Activated naive CD4-positive, alpha-beta T cell treated with anti-CD3 and anti-CD28 coated beads for 36 hours (primary cell): ENCODE measurements around the gene ASB4. TPM values are rescaled to one million over a fixed set of nuclear protein-coding genes. Genes with fewer than 3 reads are reported as not detected.
"Not testable (repeated sequence)": the region's sequence is repeated elsewhere in the genome, so short reads cannot be mapped to it uniquely, and the experiment has no call there.

Experiments used
- CTCF ChIA-PET: fragments of 350-600 bp; sonication (Branson Sonifier 250); formaldehyde crosslinking; loops from one replicate; lab custom pipeline; 2021; ENCODE audit warnings: antibody characterized with exemption; lab: Charles Lee
- DNase-seq: peaks from one replicate; pipeline ENCODE4 v3.0.0-alpha.2; 2020
- H3K27ac Mint-ChIP-seq: one replicate; pipeline ENCODE4 v1.8.0; 2021; ENCODE audit warnings: mild to moderate bottlenecking, mixed read lengths
- H3K27me3 Mint-ChIP-seq: one replicate; pipeline ENCODE4 v1.8.0; 2021; ENCODE audit warnings: low read depth, mixed read lengths
- H3K36me3 Mint-ChIP-seq: one replicate; pipeline ENCODE4 v1.8.0; 2021; ENCODE audit warnings: low read depth, mixed read lengths
- H3K4me1 Mint-ChIP-seq: one replicate; pipeline ENCODE4 v1.8.0; 2021; ENCODE audit warnings: low read depth, mixed read lengths
- H3K4me3 Mint-ChIP-seq: one replicate; pipeline ENCODE4 v1.8.0; 2021; ENCODE audit warnings: mild to moderate bottlenecking, moderate library complexity, mixed read lengths
- H3K9me3 Mint-ChIP-seq: one replicate; pipeline ENCODE4 v1.8.0; 2021; ENCODE audit warnings: mixed read lengths
- intact Hi-C: fragments of 100-400 bp; cut with micrococcal nuclease; formaldehyde crosslinking; loops from one replicate; pipeline ENCODE4 v1.15.1; 2023
- total RNA-seq, 2 experiments: library from RNA; stranded (reverse); gene quantifications; one replicate each; pipeline ENCODE4 v1.2.3, GENCODE V29; 2021

Gene ASB4
- total RNA-seq, 2 experiments from 2014 or later, result not detected

DNA sequence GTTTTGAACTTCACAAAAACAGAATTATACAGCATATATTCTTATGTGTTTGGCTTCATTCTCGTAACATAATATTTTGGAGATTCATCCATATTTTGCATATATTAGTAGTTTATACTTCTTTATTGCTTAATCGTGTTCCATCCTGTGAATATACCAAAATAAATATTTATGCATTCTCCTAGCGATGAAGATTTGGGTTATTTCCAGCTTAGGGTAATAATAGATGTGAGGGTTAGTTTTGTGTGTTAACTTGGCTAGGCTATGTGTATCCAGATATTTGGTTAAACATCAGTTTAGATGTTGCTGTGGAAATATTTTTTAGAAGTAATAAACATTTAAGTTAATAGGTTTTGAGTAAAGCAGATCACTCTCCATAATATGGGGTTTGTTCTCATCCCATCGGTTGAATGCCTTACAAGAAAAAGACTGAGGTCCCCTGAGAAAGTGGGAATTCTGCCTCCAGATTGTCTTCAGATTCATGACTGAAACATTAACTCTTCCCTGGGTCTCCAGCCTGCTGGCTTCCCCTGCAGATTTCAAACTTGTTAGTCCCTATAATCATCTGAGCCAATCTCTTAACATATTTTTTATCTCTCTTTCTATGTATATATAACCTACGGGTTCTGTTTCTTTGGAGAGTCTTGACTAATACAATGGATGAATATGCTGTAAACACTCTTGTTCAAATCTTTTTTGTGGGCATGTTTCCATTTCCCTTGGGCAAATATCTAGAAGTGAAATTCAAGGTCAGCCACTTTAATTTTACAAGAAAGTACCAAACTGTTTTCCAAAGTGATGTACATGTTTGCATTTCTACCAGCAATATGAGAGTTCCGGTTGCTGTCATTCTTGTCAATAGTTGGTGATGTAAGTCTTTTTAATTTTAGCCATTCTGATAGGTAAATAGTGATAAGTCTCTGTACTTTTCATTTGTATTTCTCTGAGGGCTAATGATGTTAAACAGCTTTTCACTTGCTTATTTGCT lies 61.9 kb downstream of the ASB4 start:
- H3K9me3 Mint-ChIP-seq, result no peaks in the 10 kb centered on the region
- DNase-seq, result no peak
- H3K36me3 Mint-ChIP-seq, result no peaks in the 10 kb centered on the region
- no peaks in the 10 kb centered on the region for H3K4me1 Mint-ChIP-seq
- CTCF ChIA-PET, result no interaction called here
- H3K27ac Mint-ChIP-seq, result no peak overlapping the region
- H3K27me3 Mint-ChIP-seq, result peaks cover 16% of the 10 kb centered on the region
- H3K4me3 Mint-ChIP-seq, result no peak overlapping the region
- intact Hi-C loops, result no loop called here

GRCh38 chr7:95549818-95550529 lies 64.2 kb downstream of the ASB4 start:
- Mint-ChIP-seq H3K27me3 (peaks cover 16% of the 10 kb centered on the region), H3K9me3 (no peaks in the 10 kb centered on the region), H3K4me1 (no peaks in the 10 kb centered on the region), H3K27ac (no peak overlapping the region), H3K36me3 (no peaks in the 10 kb centered on the region), H3K4me3 (no peak overlapping the region)
- CTCF ChIA-PET, result no interaction called here
- intact Hi-C loops, result no loop called here
- DNase-seq, result no peak

DNA sequence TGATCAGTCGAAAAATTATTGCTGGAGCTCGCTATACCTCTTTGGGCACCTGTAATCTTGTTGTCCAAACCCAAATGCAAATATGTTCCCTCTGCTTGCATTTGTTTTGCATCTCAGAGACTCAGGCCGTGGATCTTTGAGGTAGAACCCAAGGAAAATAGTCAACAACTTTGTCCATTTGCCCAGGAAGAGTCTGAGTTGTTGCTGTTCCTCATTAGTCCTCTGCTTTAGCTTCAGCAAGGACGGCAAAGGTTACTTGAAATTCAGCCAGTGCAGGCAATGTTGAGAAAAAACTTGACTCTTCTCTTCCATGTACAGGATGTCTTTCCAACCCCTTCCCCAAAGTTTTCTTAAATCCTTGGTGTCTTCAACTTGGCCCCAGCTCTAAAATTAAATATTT lies 64.8 kb downstream of the ASB4 start:
- intact Hi-C loops, result no loop called here
- CTCF ChIA-PET, result interaction anchor here (1.5 kb wide), 1 partner anchor 15 kb away, joined by 4 read pairs; no protein-coding TSS in a partner anchor
- Mint-ChIP-seq H3K27ac (no peak overlapping the region), H3K36me3 (no peaks in the 10 kb centered on the region), H3K4me3 (no peak overlapping the region), H3K27me3 (peaks cover 16% of the 10 kb centered on the region), H3K9me3 (no peaks in the 10 kb centered on the region), H3K4me1 (no peaks in the 10 kb centered on the region)
- no peak for DNase-seq

DNA sequence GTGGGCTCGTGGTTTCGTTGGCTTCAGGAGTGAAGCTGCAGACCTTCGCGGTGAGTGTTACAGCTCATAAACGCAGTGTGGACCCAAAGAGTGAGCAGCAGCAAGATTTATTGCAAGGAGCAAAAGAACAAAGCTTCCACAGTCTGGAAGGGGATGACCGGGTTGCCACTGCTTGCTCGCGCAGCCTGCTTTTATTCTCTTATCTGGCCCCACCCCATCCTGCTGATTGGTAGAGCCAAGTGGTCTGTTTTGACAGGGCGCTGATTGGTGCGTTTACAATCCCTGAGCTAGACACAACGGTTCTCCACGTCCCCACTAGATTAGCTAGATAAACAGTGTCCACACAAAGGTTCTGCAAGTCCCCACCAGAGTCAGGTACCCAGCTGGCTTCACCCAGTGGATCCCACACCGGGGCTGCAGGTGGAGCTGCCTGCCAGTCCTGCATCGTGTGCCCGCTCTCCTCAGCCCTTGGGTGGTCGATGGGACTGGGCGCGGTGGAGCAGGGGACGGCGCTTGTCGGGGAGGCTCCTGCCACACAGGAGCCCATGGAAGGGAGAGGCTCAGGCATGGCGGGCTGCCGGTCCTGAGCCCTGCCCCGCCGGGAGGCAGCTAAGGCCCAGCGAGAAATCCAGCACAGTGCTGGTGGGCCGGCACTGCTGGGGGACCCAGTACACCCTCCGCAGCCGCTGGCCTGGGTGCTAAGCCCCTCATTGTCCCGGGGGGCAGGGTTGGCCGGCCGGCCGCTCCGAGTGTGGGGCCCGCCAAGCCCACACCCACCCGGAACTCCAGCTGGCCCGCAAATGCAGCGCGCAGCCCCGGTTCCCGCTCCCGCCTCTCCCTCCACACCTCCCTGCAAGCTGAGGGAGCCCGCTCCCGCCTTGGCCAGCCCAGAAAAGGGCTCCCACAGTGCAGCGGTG lies 66.5 kb downstream of the ASB4 start:
- DNase-seq, H3K9me3 Mint-ChIP-seq, H3K4me3 Mint-ChIP-seq, H3K36me3 Mint-ChIP-seq, H3K4me1 Mint-ChIP-seq, intact Hi-C loops, H3K27ac Mint-ChIP-seq: not testable (repeated sequence)
- H3K27me3 Mint-ChIP-seq, result peaks cover 16% of the 10 kb centered on the region
- CTCF ChIA-PET, result interaction anchor here (0.6 to 1.5 kb wide), 2 partner anchors 16 to 1096 kb away, joined by 3 to 4 read pairs; no protein-coding TSS in a partner anchor

DNA sequence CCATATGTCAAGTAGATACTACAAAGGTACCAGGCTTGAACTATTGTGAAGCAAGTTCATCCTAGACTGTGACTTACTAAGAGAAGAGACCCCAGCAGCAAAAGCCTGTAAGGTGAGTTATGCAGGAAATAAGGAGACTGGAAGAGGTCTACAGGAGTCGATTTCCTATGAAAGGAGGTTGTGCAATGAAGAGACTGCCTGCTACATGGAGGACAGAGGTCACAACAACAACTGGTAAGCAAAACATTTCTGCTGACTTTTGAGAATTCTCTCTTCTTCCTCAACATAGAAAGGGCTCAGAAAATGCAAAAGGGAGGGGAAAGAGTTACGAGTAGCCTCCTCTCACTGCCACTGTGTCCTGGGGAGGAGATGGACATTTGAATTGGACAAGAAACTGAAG lies 68.2 kb downstream of the ASB4 start:
- Mint-ChIP-seq H3K9me3 (no peaks in the 10 kb centered on the region), H3K4me3 (no peak overlapping the region), H3K27ac (no peak overlapping the region), H3K27me3 (peaks cover 15% of the 10 kb centered on the region), H3K4me1 (no peaks in the 10 kb centered on the region), H3K36me3 (no peaks in the 10 kb centered on the region)
- intact Hi-C loops, result no loop called here
- CTCF ChIA-PET, result no interaction called here
- DNase-seq, result no peak

GRCh38 chr7:95556777-95557176 lies 71.0 kb downstream of the ASB4 start:
- H3K4me1 Mint-ChIP-seq, result no peaks in the 10 kb centered on the region
- H3K4me3 Mint-ChIP-seq, result no peak overlapping the region
- CTCF ChIA-PET, result interaction anchor here (0.6 kb wide), 2 partner anchors 40 to 775 kb away, joined by 3 read pairs; no protein-coding TSS in a partner anchor
- no peaks in the 10 kb centered on the region for H3K36me3 Mint-ChIP-seq
- no peak for DNase-seq
- H3K27me3 Mint-ChIP-seq, result peaks cover 4% of the 10 kb centered on the region
- H3K27ac Mint-ChIP-seq, result no peak overlapping the region
- H3K9me3 Mint-ChIP-seq, result no peaks in the 10 kb centered on the region
- intact Hi-C loops, result no loop called here

DNA sequence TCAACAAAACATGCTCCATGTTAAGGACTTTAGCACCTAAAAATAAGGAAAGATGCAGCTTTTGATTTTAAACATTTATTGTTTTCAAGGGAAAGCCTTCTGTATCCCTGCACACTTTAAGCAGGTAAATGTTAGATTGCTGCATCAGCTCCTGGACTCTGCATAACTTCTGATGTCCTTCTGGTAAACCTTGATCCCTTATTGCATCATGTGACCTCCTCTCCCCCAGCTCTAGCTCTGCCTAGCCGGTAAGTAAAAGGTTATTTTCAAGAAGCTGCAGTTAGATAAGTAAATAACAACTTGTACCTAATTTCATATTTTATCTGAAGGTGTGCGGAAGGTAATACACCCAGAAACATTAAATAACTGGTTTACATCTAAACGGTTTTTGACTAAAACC lies 73.1 kb downstream of the ASB4 start:
- DNase-seq, result no peak
- intact Hi-C loops, result no loop called here
- H3K36me3 Mint-ChIP-seq, result no peaks in the 10 kb centered on the region
- no peaks in the 10 kb centered on the region for H3K4me1 Mint-ChIP-seq
- no peak overlapping the region for H3K27ac Mint-ChIP-seq
- H3K4me3 Mint-ChIP-seq, result no peak overlapping the region
- CTCF ChIA-PET, result interaction anchor here (0.5 kb wide), 1 partner anchor 1115 kb away, joined by 4 read pairs; no protein-coding TSS in a partner anchor
- H3K9me3 Mint-ChIP-seq, result peaks cover 1% of the 10 kb centered on the region
- H3K27me3 Mint-ChIP-seq, result peaks cover 3% of the 10 kb centered on the region

DNA sequence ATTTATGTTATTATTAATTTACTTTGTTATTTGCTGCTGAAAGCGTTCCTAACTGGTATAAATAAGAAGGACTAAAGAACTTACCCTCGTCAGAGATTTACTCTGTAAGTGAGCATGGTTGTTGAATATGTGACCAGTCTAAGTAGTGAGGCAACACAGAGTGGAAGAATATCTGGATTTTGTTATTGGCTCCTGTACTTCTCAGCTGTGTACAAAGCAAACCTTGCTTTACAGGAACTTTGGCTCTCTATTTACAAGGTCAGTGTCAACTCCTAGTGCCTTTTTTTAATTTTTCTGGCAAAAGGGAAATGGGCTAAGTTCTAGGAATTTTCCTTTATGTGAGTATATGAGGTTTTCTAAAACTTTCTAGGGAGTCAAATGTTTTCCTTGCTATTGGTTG lies 74.9 kb downstream of the ASB4 start:
- no peak overlapping the region for H3K4me3 Mint-ChIP-seq
- no peak overlapping the region for H3K27ac Mint-ChIP-seq
- no peaks in the 10 kb centered on the region for H3K4me1 Mint-ChIP-seq
- peaks cover 1% of the 10 kb centered on the region for H3K9me3 Mint-ChIP-seq
- CTCF ChIA-PET, result no interaction called here
- intact Hi-C loops, result no loop called here
- no peaks in the 10 kb centered on the region for H3K36me3 Mint-ChIP-seq
- DNase-seq, result no peak
- peaks cover 3% of the 10 kb centered on the region for H3K27me3 Mint-ChIP-seq

- Mint-ChIP-seq H3K4me1 (no peaks in the 10 kb centered on the region), H3K36me3 (no peaks in the 10 kb centered on the region), H3K27ac (no peak overlapping the region), H3K27me3 (peaks cover 2% of the 10 kb centered on the region), H3K9me3 (no peaks in the 10 kb centered on the region), H3K4me3 (no peak overlapping the region)
- CTCF ChIA-PET, result no interaction called here
- intact Hi-C loops, result no loop called here
- DNase-seq, result no peak
Observed at GRCh38 chr7:95569720-95570119, 84.0 kb downstream of the ASB4 start.

DNA sequence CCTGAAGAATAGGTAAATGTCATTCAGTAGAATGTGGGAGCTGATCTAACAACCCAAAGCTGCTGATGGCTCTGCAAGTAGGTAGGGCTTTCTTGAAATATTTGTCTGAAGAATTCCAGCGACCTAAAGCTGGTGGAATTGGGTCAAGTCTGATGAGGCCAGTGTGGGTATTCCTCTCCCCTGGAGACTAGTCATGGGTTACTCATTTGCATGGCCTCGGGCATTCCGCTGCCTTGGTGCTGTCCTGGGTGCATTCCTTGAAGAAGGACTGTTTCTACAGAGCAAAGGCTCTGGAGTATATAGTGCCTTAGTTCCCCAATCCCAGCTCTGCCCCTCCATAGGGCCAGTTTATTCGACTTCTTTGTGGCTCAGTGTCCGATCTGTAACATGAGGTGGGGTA lies 91.4 kb downstream of the ASB4 start:
- Mint-ChIP-seq H3K9me3 (no peaks in the 10 kb centered on the region), H3K27me3 (peaks cover 3% of the 10 kb centered on the region), H3K4me3 (no peak overlapping the region), H3K4me1 (no peaks in the 10 kb centered on the region), H3K36me3 (no peaks in the 10 kb centered on the region), H3K27ac (no peak overlapping the region)
- CTCF ChIA-PET, result no interaction called here
- intact Hi-C loops, result no loop called here
- no peak for DNase-seq

DNA sequence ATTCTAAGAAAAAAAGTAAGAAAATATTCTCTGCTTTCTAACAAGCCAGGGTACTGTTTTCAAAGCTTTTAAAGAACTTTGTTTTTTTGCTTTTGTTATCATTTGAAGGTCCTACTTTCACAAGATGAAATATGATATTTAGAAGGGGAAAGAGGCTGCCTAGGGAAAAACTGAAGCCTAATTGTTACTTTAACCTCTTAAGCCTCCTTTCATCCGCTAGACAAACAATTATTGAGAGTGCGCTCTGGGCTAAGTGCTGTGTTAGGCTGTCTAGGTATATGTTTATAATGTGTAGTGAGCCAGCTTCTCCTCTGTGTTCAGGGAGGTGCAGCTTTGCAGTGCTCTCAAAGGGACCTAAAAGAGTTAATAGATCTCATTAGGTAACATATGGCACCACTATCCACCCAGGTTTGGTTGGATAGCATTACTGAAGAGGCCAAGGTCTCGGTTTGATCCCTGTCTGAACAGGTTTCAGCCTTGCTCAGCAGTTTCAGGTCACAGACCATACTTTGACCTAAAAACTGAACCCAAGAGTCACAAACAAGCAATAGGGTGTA lies 92.6 kb downstream of the ASB4 start:
- intact Hi-C loops, result no loop called here
- no peak for DNase-seq
- no peaks in the 10 kb centered on the region for H3K36me3 Mint-ChIP-seq
- no peak overlapping the region for H3K27ac Mint-ChIP-seq
- H3K4me1 Mint-ChIP-seq, result no peaks in the 10 kb centered on the region
- H3K9me3 Mint-ChIP-seq, result no peaks in the 10 kb centered on the region
- CTCF ChIA-PET, result interaction anchor here (1.1 kb wide), 1 partner anchor 66 kb away, joined by 3 read pairs; no protein-coding TSS in a partner anchor
- no peak overlapping the region for H3K4me3 Mint-ChIP-seq
- H3K27me3 Mint-ChIP-seq, result peaks cover 3% of the 10 kb centered on the region
